ENCODE measurements around the gene NR2C2AP. TPM values are rescaled to one million over a fixed set of nuclear protein-coding genes. Genes with fewer than 3 reads are reported as not detected.

The NR2C2AP gene
- total RNA-seq, 1 donor from 2014 or later: 15.2 TPM

GRCh38 chr19:19152668-19153384, 50.4 kb downstream of the NR2C2AP start:
- H3K27ac Mint-ChIP-seq: no peak overlapping the region
- TF ChIP-seq CTCF (conservative IDR thresholded peaks at IDR 0.05): no peak

GRCh38 chr19:19151418-19151817, 51.8 kb downstream of the NR2C2AP start:
- TF ChIP-seq CTCF (conservative IDR thresholded peaks at IDR 0.05): no peak
- Mint-ChIP-seq H3K27me3 (no peaks in the 10 kb centered on the region), H3K9me3 (no peaks in the 10 kb centered on the region), H3K27ac (no peak overlapping the region), H3K4me3 (no peak overlapping the region), H3K36me3 (no peaks in the 10 kb centered on the region), H3K4me1 (ENCODE audit: unreplicated experiment) (no peaks in the 10 kb centered on the region)
- DNase-seq (ENCODE audit: extremely low spot score, unreplicated experiment): no peak

More at GRCh38 chr19:19152668-19153384, 50.4 kb downstream of the NR2C2AP start:
- no peak for DNase-seq (ENCODE audit: extremely low spot score, unreplicated experiment)
- no peaks in the 10 kb centered on the region for H3K9me3 Mint-ChIP-seq
- no peaks in the 10 kb centered on the region for H3K36me3 Mint-ChIP-seq
- no peaks in the 10 kb centered on the region for H3K4me1 Mint-ChIP-seq (ENCODE audit: unreplicated experiment)
- H3K4me3 Mint-ChIP-seq: no peak overlapping the region
- H3K27me3 Mint-ChIP-seq: no peaks in the 10 kb centered on the region

Other genes starting within 250 kb of the NR2C2AP start
- 58.6 and 123 TPM in 2 replicates for gene SUGP2, start 169.9 kb downstream of the NR2C2AP start, total RNA-seq (ENCODE audit: low replicate concordance)
- gene ARMC6, start 169.8 kb downstream of the NR2C2AP start, total RNA-seq (ENCODE audit: low replicate concordance): 28.2 and 34.6 TPM in 2 replicates
- gene SLC25A42, start 139.4 kb downstream of the NR2C2AP start, total RNA-seq (ENCODE audit: low replicate concordance): 10.0 and 13.4 TPM in 2 replicates
- gene TMEM161A, start 64.9 kb downstream of the NR2C2AP start, total RNA-seq (ENCODE audit: low replicate concordance): 29.1 and 45.2 TPM in 2 replicates
- 1.5 and 1.6 TPM in 2 replicates for gene MEF2B, start 33.2 kb downstream of the NR2C2AP start, total RNA-seq (ENCODE audit: low replicate concordance)
- 28.8 and 29.1 TPM in 2 replicates for gene BORCS8, start 11.3 kb downstream of the NR2C2AP start, total RNA-seq (ENCODE audit: low replicate concordance)
- 79.7 and 103 TPM in 2 replicates for gene RFXANK, start 11.2 kb downstream of the NR2C2AP start, total RNA-seq (ENCODE audit: low replicate concordance)
- gene NCAN, start 8.5 kb upstream of the NR2C2AP start, total RNA-seq (ENCODE audit: low replicate concordance): 0.07 and 0.80 TPM in 2 replicates
- 5.4 and 6.4 TPM in 2 replicates for gene TM6SF2, start 69.9 kb upstream of the NR2C2AP start, total RNA-seq (ENCODE audit: low replicate concordance)
- 60.8 and 86.8 TPM in 2 replicates for gene SUGP1, start 117.1 kb upstream of the NR2C2AP start, total RNA-seq (ENCODE audit: low replicate concordance)
- gene MAU2, start 117.4 kb upstream of the NR2C2AP start, total RNA-seq (ENCODE audit: low replicate concordance): 68.6 and 83.3 TPM in 2 replicates
- gene GATAD2A, start 202.3 kb upstream of the NR2C2AP start, total RNA-seq (ENCODE audit: low replicate concordance): 102 and 113 TPM in 2 replicates

Data from type B pancreatic cell (in vitro differentiated cells).